Activated naive CD4-positive, alpha-beta T cell (primary cell): Measurements from ENCODE around the gene TRIB2.

Experiments used
- DNase-seq, 4 experiments: peaks; one replicate each; lab custom pipeline; 2025; lab: John Stamatoyannopoulos, UW

The TRIB2 gene

DNA sequence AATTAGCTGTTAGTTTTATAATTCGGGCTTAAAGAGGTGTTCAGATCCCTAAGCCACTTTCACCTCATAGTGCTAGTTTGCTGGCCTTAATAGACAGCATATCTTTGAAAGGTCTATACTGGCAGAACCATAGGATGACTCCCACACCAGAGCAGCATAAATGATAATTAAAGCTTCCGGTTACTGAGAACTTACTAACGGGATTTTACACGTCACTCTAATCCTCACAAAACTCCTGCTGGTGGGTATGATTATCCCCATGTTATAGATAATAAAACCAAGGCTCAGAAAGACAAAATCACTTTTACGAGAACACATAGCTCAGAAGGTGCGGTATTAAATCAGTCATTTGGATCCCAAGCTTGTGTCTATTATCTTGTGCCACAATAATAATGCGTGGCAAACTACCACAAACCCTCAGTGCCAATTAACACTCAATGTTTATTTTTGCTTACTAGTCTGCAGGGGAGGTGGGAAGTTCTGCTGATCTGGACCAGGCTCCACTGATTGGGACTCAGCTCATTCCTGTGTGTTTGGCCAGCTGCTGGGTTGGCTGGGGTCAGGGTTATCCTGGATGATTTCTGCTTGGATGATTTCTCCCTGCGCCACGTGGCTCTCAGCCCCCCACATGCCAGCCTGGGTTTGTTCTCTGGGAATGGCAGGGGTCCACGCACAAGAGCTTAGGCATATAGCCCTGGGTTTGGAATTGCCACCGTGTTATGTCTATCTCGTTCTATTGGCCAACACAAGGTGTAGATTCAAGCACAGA lies 62.3 kb downstream of the TRIB2 start:
- no peak for DNase-seq

- DNase-seq: no peak
These were observed 64.6 kb downstream of the TRIB2 start for GRCh38 chr2:12781329-12781728.

DNA sequence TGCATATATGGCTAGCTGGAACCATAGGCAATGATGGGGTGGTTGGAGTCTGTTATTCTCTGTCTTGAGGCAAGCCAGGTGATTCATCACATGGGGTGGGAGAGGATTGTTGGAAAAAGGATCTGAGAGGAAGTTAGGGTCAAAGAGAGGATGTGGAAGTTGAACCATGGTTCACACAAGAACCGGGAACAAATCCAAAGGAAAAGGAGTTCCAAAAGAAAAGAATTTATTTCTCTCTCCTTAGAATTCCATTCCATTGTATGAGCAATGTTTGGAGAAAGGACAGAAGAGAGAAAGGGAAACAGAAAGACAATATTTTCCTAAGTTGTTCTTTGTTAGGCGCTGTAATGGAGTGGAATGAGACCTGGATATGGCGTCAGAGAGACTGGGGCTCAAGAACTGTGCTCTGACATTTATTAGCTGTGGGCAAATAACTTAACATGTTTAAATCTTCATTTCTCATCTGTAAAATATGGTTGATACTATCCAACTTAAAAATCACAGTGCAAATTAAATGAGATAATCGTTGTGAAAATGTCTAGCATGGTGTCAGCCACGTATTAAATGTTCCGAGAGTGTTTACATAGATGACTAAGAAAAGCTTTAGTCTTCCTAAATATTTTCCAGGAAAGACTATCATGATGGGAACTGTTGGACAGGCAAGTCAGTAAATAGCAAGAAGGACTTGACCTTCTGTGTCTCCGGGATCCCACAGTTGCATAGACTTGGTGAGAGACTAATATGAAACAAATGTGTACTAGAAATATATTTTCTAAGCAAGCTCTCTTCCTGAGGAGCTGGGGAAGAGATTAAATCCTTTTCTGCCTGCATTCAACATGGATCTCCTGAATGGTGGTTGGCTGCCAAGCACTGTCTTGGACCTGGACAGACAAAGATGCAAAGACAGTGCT lies 71.4 kb downstream of the TRIB2 start:
- DNase-seq: no peak

- DNase-seq: no peak
These were observed 75.2 kb downstream of the TRIB2 start for GRCh38 chr2:12791906-12792305.
